ENCODE results near the gene HES1. TPM values are rescaled to one million over a fixed set of nuclear protein-coding genes. Genes with fewer than 3 reads are reported as not detected.

The HES1 gene
- total RNA-seq, 1 experiment from 2014 or later: 141 TPM

DNA sequence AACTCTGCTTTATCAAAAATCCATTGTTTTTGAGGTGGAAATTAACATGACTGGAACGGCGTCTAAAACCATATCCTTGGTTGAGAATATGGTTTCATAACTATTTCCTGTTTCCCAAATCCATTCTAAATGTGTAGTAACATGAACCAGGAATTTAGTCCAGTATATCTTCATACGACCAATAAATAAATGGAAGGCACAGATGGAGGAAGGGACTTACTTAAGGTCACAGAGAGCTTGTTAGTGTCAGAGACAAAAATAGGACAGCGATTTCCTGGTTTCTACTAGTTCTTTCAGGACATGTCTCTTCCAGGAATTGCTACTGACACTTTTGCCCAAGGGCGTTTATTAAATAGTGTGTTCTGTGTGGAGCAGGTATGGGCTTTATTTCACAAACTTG lies 41.2 kb downstream of the HES1 start:
- no peak for DNase-seq
- H3K4me3 Mint-ChIP-seq (ENCODE audit: low read depth, unreplicated experiment): no peak overlapping the region
- CTCF ChIA-PET: no interaction called here
- no peaks in the 10 kb centered on the region for H3K27me3 Mint-ChIP-seq (ENCODE audit: unreplicated experiment)
- H3K36me3 Mint-ChIP-seq (ENCODE audit: insufficient read depth, unreplicated experiment): no peaks in the 10 kb centered on the region
- H3K4me1 Mint-ChIP-seq (ENCODE audit: low read depth, unreplicated experiment): no peaks in the 10 kb centered on the region
- no peaks in the 10 kb centered on the region for H3K9me3 Mint-ChIP-seq (ENCODE audit: low read depth, unreplicated experiment)
- no peak overlapping the region for H3K27ac Mint-ChIP-seq (ENCODE audit: unreplicated experiment)
- no TSS peak for BruUV-seq (replicated peaks)
- intact Hi-C loops (cut with micrococcal nuclease; ENCODE audit: unreplicated experiment): no loop called here
- TF ChIP-seq, protein P1, sequence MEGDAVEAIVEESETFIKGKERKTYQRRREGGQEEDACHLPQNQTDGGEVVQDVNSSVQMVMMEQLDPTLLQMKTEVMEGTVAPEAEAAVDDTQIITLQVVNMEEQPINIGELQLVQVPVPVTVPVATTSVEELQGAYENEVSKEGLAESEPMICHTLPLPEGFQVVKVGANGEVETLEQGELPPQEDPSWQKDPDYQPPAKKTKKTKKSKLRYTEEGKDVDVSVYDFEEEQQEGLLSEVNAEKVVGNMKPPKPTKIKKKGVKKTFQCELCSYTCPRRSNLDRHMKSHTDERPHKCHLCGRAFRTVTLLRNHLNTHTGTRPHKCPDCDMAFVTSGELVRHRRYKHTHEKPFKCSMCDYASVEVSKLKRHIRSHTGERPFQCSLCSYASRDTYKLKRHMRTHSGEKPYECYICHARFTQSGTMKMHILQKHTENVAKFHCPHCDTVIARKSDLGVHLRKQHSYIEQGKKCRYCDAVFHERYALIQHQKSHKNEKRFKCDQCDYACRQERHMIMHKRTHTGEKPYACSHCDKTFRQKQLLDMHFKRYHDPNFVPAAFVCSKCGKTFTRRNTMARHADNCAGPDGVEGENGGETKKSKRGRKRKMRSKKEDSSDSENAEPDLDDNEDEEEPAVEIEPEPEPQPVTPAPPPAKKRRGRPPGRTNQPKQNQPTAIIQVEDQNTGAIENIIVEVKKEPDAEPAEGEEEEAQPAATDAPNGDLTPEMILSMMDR (IDR thresholded peaks at IDR 0.05; ENCODE audit: unreplicated experiment): no peak

GRCh38 chr3:194178128-194178527 lies 42.2 kb downstream of the HES1 start:
- no peaks in the 10 kb centered on the region for H3K9me3 Mint-ChIP-seq (ENCODE audit: low read depth, unreplicated experiment)
- no peaks in the 10 kb centered on the region for H3K27me3 Mint-ChIP-seq (ENCODE audit: unreplicated experiment)
- intact Hi-C loops (cut with micrococcal nuclease; ENCODE audit: unreplicated experiment): no loop called here
- BruUV-seq (replicated peaks): no TSS peak
- DNase-seq: no peak
- H3K4me3 Mint-ChIP-seq (ENCODE audit: low read depth, unreplicated experiment): no peak overlapping the region
- no peaks in the 10 kb centered on the region for H3K4me1 Mint-ChIP-seq (ENCODE audit: low read depth, unreplicated experiment)
- CTCF ChIA-PET: interaction anchor here (1.3 kb wide), 1 partner anchor 22 kb away, joined by 3 read pairs; no protein-coding TSS in a partner anchor
- no peak overlapping the region for H3K27ac Mint-ChIP-seq (ENCODE audit: unreplicated experiment)
- no peaks in the 10 kb centered on the region for H3K36me3 Mint-ChIP-seq (ENCODE audit: insufficient read depth, unreplicated experiment)
- TF ChIP-seq, protein P1 (IDR thresholded peaks at IDR 0.05; ENCODE audit: unreplicated experiment): no peak

- intact Hi-C loops (cut with micrococcal nuclease; ENCODE audit: unreplicated experiment): no loop called here
- CTCF ChIA-PET: interaction anchor here (1.3 kb wide), 1 partner anchor 21 kb away, joined by 3 read pairs; no protein-coding TSS in a partner anchor
- Mint-ChIP-seq H3K27me3 (ENCODE audit: unreplicated experiment) (no peaks in the 10 kb centered on the region), H3K36me3 (ENCODE audit: insufficient read depth, unreplicated experiment) (no peaks in the 10 kb centered on the region), H3K27ac (ENCODE audit: unreplicated experiment) (no peak overlapping the region), H3K4me3 (ENCODE audit: low read depth, unreplicated experiment) (no peak overlapping the region), H3K9me3 (ENCODE audit: low read depth, unreplicated experiment) (no peaks in the 10 kb centered on the region), H3K4me1 (ENCODE audit: low read depth, unreplicated experiment) (no peaks in the 10 kb centered on the region)
- DNase-seq: no peak
- BruUV-seq (replicated peaks): no TSS peak
- TF ChIP-seq, protein P1 (IDR thresholded peaks at IDR 0.05; ENCODE audit: unreplicated experiment): no peak
Observed at GRCh38 chr3:194178669-194179068, 42.7 kb downstream of the HES1 start.

GRCh38 chr3:194180570-194180969 lies 44.6 kb downstream of the HES1 start:
- no peak for DNase-seq
- no peaks in the 10 kb centered on the region for H3K4me1 Mint-ChIP-seq (ENCODE audit: low read depth, unreplicated experiment)
- BruUV-seq (replicated peaks): no TSS peak
- H3K4me3 Mint-ChIP-seq (ENCODE audit: low read depth, unreplicated experiment): no peak overlapping the region
- no peak overlapping the region for H3K27ac Mint-ChIP-seq (ENCODE audit: unreplicated experiment)
- TF ChIP-seq, protein P1 (IDR thresholded peaks at IDR 0.05; ENCODE audit: unreplicated experiment): no peak
- intact Hi-C loops (cut with micrococcal nuclease; ENCODE audit: unreplicated experiment): no loop called here
- CTCF ChIA-PET: interaction anchor here (1.3 kb wide), 1 partner anchor 14 kb away, joined by 4 read pairs; no protein-coding TSS in a partner anchor
- no peaks in the 10 kb centered on the region for H3K36me3 Mint-ChIP-seq (ENCODE audit: insufficient read depth, unreplicated experiment)
- no peaks in the 10 kb centered on the region for H3K9me3 Mint-ChIP-seq (ENCODE audit: low read depth, unreplicated experiment)
- no peaks in the 10 kb centered on the region for H3K27me3 Mint-ChIP-seq (ENCODE audit: unreplicated experiment)

Data from Calu3 (cell line).